NCI-H748 (cell line): ENCODE results near the gene CCDC154.
"Not testable (repeated sequence)": the region's sequence is repeated elsewhere in the genome, so short reads cannot be mapped to it uniquely, and the experiment has no call there.

ENCODE experiments used
- DNase-seq: peaks from one replicate; lab custom pipeline; 2025; ENCODE audit not compliant: unreplicated experiment; lab: John Stamatoyannopoulos, UW

The CCDC154 gene

DNA sequence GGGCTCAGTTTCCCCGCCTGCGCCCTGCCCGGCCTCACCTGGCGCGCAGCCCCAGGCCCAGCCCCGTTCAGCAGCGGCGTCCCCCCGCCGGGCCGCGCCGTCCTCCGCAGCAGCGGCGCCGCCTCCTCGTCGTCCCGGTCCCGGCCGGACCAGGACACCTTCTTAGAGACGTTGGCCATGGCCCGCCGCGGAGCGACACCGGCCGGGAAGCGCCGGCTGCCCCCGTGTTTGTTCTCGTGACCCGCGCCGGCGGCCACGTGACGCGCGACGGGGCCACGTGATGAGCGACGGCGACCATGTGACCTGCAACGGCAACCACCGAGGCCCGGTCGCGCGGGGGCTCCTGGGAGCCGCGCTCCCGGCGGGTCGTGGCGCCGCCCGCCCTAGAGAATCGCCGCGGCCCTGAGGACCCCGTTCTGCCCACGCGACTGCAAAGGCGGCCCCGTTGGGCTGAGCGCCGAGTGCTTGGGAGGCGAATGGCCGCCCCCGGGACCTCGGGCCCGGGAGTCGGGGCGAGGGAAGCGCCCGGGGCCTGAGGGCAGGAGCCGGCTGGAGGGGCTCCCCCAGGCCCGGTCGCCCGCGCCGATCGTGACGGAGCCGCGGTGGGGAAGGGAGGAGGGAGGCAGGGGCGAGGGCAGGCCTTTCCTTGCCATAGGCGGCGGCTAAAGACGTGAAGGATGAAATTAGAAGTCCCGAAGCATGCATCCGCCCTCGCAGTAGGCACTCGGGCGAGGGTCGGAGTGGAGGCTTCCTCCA lies 30.6 kb upstream of the CCDC154 start, which contains the start of gene CLCN7:
Gene CLCN7, minus strand, starts transcription at position 233 of the 756 bp plus-strand sequence. Its CDS starts 54 bp downstream, at position 179.
- peak; percentile 75 for DNase-seq

DNA sequence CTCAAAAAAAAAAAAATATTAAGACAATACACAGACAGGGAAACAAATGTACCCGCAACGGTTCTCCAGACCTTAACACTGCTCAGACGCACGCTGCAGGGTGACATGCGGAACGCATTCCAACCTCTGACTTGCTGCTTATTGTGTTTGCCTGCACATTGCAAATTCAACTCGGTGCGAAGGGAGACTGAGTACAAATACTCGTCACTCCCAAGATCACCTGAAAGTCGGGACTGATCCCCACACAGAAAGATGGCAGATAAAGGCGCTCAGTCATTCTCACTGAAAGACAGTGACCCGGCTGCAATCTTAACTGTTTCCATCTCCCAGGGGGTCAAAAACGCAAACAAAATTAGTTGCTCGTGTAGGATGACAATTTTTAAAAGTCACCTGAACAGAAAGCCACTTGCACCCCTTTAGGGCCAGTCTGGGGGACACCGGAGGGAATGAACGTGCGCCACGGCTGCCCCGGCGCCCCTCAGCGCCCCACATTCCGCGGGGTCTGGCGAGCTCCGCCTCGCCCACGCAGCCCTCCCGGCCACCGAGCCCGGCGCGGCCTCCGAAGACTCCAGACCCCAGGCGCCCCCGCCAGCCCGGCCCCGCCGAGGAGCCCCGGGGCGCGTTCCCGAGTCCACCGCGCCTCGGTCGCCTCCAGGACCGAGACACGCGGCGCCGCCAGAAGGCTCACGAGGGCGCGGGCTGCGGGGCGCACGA lies 29.9 kb upstream of the CCDC154 start:
- DNase-seq = peak; percentile 22

DNA sequence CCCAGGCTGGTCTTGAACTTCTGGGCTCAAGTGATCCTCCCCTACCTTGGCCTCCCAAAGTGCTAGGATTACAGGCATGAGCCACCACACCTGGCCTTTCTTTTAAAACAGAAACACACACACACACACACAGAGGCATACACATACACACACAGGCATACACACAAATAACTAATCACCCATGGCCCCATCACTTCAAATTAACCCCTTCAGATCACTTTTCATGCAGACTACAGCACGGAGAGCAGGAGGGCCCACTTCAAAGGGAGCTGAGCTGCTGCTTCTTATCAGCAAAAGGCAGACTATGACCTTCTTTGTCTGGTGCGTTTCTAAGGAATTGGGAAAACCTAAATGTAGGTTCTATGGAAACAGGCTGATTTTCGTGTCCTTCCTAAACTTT lies 28.6 kb upstream of the CCDC154 start:
- DNase-seq = no peak

DNA sequence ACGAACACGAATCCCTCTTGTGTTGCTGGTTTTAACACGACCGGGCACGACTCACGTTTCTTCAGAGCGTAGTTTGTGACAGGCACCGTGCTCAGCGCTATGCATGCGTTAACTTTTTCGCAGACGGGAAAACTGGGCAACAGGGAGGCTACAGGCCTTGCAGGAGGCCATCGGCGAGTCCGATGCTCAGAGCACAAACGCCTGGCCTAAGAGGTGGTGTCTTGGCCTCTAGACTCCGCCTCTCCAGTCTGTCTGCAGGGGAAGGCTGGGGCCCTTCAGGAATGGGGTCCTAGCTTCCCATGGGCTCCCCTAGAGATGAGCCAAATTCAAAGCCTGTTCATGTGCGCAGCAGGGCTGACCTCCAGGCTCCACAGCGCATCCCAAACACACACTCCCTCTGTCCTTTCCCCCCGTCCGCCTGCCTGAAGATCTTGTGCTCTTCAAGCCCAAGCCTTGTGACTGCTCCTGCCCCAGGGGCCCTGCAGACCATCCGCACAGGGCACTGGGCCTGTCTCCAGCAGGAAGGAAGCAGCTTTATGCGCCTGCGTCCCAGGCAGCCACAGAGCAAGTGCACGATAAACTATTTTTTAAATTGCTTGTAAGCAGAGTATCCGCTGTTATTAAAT lies 27.3 kb upstream of the CCDC154 start:
- DNase-seq = no peak

- no peak for DNase-seq
Measured at GRCh38 chr16:1470481-1471251, 26.3 kb upstream of the CCDC154 start.

GRCh38 chr16:1469693-1470201 lies 25.4 kb upstream of the CCDC154 start:
- no peak for DNase-seq

DNA sequence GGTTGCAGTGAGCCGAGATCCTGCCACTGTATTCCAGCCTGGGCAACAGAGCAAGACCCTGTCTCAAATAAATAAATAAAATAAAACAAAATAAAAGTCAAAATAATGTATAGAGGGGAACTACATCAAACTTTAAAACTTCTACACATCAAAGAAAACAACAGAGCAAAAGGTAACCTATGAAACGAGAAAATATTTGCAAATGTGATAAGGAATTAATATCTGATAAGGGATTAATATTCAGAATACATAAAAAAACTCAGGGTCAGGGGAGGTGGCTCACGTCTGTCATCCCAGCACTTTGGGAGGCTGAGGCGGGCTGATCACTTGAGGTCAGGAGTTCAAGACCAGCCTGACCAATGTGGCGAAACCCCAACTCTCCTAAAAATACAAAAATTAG lies 24.8 kb upstream of the CCDC154 start:
- not testable (repeated sequence) for DNase-seq

DNA sequence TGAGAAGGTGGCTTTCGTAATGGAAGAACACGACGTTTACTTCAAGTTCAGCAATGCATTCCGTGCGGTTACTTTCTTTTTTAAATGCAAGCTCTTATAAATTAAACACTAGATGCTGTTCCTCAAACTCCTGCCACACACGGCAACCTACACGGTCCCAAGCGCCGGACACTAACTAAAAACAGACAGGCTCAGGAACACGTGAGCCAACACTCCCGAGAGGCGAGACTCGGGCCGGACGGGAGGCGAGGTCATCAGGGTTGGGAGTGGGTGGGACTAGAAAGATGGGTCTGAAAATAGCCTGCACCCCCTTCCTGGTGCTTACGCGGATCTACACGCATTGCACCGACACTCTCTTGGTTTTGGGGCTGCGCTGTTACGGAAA lies 24.1 kb upstream of the CCDC154 start:
- no peak for DNase-seq

DNA sequence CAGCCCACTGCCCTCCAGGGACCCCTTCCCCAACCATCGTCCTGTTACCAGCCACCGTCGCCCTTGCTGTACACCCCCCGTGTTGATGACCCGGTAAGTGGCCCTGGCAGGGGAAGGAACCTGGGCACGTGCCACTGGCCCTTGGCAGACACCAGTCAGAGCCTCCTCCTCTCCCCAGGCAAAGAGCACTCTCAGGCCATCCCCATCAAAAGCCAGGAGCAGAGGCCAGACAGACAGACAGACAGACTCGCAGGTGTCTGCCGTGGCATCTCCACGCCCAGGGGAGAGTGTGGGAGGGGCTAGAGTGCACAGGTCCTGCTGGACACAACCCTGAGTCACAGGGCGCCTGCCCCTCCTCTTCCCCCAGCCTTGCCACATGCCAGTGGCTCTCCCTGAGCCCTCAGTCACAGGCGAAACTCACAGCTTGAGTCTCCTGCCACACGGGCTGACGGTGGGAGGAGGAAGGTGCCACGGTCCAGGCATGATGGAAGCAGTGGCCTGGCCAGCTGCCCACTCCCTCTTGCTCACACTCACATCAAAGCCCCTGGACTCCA lies 22.7 kb upstream of the CCDC154 start:
- DNase-seq = no peak

- DNase-seq = no peak
Measured at GRCh38 chr16:1466054-1466453, 21.7 kb upstream of the CCDC154 start.

- DNase-seq = no peak
Measured at GRCh38 chr16:1465567-1465915, 21.2 kb upstream of the CCDC154 start.

DNA sequence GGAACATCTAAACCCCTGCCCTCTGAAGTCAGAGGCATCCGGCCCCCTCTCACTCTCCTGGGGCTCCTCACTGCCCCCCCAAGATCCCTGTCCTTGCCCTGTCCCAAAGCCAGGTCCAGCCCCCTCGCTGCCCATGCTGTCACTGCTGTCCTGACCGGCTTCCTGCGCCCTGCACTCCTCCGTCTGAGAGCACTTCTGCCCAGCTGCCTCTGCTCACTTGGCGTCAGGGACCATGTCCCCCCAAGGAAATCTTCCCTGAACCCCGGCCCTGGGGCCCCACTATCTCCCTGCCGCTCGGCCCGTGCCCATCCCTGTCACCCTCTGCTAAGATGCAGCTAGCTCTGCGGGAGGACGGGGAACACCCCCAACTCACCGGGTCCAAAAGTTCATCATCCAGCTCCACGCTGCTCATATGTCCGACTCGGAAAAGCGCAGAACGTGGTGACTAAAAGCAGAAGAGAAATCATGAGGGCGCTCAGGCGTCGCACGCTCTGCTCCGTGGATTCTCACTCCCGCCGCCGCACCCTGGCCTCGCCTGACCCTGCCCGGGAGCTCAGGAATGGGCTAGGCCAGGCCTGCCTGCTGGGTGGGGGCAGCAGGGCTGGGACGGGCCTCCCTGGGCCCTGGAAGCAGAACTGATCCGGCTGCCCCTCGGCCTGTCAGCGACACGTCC lies 20.7 kb upstream of the CCDC154 start:
- no peak for DNase-seq

DNA sequence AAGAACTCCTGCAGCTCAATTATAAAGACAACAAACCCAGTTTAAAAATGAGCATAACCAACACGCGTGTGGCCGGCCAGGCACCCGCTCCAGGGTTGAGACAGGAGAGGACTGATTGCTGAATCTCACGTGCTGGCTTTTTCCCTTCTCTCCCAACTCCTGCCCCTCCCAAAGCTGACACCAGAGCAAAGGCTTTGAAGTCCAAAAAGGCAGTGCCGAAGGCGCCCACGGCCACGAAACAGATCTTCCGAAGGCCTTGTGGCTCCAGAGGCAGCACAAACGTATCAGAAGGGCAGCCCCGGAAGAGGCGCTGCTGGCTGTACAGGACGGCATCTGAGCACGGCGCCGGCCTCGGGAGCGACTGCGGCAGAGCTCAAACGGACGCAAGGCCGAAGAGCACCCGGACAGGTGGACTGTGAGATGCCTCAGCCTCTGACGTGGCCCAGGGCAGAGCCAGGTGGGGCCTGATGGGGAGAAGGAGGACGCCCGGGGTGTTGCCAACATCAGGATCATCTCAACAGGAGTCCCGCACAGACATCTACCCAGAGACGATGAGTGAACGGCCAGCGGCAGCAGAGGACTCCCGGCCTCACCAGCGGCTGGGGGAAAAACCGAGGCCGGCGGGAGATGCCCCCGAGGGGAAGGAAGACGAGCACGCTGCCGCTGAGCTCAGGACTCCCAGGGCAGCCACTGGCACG lies 20.0 kb upstream of the CCDC154 start:
- no peak for DNase-seq

GRCh38 chr16:1461146-1461545 lies 16.8 kb upstream of the CCDC154 start:
- no peak for DNase-seq

DNA sequence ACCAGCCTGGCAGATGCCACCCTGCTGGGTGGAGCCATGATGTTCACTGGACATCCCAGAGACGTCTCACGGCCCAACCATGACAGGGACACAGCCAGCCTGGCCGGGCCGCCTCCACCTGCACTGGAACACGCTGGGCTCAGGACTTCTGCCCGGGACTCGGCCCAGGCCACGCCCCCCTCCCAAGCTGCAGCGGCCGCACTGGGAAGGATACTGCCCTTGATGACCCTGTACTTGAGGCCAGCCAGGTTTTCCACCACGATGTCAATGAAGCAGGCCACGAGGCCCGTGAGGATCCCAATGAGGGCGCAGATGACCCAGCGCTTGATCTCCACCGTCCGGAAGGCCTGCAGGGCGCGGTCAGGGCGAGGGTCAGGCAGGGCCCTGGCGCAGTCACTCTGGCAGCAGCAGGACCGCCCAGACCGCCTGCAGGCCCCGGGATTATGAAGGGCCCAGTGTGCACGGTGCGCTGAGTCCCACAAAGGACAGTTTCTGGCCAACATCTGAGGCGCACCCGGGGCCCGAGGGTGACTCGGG lies 16.3 kb upstream of the CCDC154 start:
- no peak for DNase-seq

GRCh38 chr16:1459967-1460366 lies 15.6 kb upstream of the CCDC154 start:
- no peak for DNase-seq

GRCh38 chr16:1458977-1459341 lies 14.6 kb upstream of the CCDC154 start:
- DNase-seq = no peak

GRCh38 chr16:1458336-1458976 lies 14.1 kb upstream of the CCDC154 start:
- no peak for DNase-seq
